ENCODE data around the gene LGI2.

Gene LGI2

GRCh38 chr4:24965627-24966026 lies 65.1 kb downstream of the LGI2 start:
- no peak for DNase-seq (ENCODE audit: low spot score)

- DNase-seq (ENCODE audit: low spot score), result no peak
These were observed 67.5 kb downstream of the LGI2 start for GRCh38 chr4:24963277-24963676.

GRCh38 chr4:24957886-24958285 lies 72.9 kb downstream of the LGI2 start:
- DNase-seq (ENCODE audit: low spot score), result no peak

- no peak for DNase-seq (ENCODE audit: low spot score)
These were observed 74.0 kb downstream of the LGI2 start for GRCh38 chr4:24956763-24957162.

- DNase-seq (ENCODE audit: low spot score), result no peak
These were observed 74.7 kb downstream of the LGI2 start for GRCh38 chr4:24956091-24956490.

GRCh38 chr4:24952667-24953066 lies 78.1 kb downstream of the LGI2 start:
- no peak for DNase-seq (ENCODE audit: low spot score)

GRCh38 chr4:24949970-24950369 lies 80.8 kb downstream of the LGI2 start:
- DNase-seq (ENCODE audit: low spot score), result no peak

Data from germinal center (tissue), 1 donor.